NCI-H2171 (cell line): ENCODE data around the gene ABT1.
A peak's percentile ranks its signal among the peaks of the same experiment; 100 is the strongest.
"Not testable (repeated sequence)": the region's sequence is repeated elsewhere in the genome, so short reads cannot be mapped to it uniquely, and the experiment has no call there.

Experiments used
- DNase-seq: peaks from one replicate; lab custom pipeline; 2025; lab: John Stamatoyannopoulos, UW

ABT1 gene

DNA sequence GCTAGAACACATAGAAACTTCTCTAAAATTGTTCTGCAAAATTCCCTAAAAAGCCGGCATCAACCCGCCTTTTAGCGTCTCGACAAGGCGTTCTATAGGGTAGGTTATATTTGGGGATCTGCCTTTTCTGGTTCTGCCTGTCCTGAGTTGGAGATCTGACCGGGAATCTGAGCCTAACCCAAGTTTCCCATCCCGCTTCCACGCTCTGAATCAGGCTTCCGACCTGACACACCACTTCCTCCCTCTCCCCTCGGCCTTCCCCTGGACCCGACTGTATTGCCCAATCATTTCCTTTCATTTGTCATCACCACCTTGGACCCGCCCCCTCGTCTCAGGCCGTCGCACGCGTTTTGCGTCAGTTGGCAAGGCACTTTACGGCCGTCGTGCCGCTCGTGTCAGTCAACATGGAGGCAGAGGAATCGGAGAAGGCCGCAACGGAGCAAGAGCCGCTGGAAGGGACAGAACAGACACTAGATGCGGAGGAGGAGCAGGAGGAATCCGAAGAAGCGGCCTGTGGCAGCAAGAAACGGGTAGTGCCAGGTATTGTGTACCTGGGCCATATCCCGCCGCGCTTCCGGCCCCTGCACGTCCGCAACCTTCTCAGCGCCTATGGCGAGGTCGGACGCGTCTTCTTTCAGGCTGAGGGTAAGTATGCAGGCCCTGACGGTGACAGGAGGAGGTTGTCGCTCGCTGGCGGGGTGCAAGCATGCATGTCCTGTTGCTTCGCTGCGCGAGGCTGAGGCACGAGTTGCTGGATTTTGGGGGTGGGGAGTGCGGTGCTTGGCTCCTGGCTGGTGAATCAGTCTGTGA lies at the start of gene ABT1:
Gene ABT1, plus strand, starts transcription at position 375 of the 810 bp plus-strand sequence. Its CDS starts 30 bp downstream, at position 405.
- DNase-seq: peak; percentile 96

DNA sequence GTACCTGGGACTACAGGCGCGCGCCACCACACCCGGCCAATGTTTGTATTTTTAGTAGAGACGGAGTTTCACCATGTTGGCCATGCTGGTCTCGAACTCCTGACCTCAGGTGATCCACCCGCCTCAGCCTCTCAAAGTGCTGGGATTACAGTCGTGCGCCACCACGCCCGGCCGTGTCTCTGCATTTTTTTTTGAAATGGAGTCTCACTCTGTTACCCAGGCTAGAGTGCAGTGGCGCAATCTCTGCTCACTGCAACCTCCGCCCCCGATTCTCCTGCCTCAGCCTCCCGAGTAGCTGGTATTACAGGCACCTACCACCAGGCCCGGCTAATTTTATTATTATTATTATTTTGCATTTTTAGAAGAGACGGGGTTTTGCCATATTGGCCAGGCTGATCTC lies 49.4 kb upstream of the ABT1 start:
- DNase-seq: not testable (repeated sequence)

DNA sequence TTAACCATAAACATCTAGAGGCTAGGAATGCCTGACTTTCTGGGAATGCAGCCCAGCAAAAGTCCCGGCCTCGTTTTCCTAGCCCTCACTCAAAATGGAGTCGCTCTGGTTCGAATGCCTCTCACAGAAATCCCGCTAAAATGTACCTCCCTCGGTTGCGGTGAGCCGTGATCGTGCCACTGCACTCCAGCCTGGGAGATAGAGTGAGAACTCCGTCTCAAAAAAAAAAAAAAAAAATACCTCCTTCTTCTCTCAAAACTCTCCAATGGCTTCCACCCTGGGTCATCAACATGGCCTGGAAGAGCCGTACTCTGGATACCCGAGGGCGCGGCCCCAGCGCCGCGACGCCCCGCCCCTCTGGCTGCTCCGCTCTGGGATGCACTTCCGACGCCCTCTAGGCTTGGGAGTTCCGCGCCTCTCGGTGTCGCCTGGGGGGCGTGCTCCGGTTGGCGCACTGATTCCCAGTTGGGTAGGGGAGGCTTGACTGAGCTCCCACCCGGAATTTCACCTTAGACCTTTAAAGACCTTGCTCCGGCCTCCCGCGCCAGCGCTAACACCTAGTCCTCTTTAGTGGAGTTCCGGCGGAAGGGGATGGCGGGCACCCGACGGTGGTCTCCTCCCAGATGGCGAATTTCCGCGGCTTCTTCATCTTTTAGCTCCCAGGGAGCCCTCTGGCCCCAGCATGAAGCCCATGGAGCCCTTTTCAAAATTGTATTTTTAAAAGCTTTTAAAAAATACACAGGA lies 46.3 kb upstream of the ABT1 start:
- no peak for DNase-seq

DNA sequence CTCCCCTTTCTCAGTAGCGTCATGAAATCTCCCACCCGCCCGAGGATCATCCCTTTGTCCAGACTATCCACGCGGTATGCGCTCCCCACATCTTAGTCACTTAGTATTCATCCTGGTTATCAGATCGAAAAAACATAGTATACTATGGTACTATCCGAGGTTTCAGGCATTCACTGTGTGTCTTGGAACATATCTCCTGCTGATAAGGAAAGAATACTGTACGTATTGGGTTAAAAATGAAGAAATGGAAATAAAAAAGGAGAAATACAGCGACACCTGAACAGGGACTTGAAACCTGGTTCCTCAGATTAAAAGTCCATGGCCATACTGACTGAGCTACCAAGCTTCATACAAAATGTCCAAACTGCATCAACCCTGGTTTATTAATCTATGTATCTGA lies 44.5 kb upstream of the ABT1 start:
- no peak for DNase-seq

DNA sequence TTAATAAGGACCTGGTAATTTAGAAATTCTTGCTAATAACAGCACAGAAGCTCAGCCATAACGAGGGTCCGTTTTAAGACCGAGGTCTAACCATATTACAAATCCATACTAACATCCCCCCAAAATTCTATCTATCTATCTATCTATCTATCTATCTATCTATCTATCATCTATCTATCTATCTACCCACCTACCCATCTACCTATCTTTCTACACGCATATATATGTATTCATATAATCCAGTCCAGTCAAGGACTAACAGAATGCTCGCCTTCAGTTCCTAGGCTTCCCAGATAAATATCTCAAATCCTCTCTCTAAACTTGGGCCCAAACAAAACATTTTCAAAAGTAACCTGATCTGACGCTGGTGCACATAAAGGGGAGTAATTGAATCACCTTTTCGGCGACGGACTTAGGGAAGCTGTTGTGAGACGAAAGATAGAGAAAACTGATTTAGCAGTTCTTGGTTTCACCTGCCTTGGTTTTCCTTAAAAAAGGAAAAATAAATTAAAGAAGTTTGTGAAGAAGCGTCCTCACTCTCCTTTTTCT lies 44.0 kb upstream of the ABT1 start:
- no peak for DNase-seq

DNA sequence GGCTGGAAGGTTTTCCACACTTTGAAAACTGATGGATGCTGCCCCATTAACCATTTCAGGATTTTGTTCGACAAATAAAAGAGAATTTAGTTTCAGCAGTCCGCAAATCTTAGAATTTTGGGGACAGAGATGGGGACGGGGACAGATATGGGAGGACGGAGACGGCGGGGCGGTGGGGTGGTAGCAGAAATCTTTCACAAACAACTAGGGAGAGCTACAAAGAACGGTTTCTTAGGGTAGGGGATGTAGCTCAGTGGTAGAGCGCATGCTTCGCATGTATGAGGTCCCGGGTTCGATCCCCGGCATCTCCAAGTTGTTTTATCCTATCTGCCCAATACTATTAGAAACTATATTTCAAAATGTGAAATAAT lies 43.5 kb upstream of the ABT1 start:
- DNase-seq: peak; percentile 39

DNA sequence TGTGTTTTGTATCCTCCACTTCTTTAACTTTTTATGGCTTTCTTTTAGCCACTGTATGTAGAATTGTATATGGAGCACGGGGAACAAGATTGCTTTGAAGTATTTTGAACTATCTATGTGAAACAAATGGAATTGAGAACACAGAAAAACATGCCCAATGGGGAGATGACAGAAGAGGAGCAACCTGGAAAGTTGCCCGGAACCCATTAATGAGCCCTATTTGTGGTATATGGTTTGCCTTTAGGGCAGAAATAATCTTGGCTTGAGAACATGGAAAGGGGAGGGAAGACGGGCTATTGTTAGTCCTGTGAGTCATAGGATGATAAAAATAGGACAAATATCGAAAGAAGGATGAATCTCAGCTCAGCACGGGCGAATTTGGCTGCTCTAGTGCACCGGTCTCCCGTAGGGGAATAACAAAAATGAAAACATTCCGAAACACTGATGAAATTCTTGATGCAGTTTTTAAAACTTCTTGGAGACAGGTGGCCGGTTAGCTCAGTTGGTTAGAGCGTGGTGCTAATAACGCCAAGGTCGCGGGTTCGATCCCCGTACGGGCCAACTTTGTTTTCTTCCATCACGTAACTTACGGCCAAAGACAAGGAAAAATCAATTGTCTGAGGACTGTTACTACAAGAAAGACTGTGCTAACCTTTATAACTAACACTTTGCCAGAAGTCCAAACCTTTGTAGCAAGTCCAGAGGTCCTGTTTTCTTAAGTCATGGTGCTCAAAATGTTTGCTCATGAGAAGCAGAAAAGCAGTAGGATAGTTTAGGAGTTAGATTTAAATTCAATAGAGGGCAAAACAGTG lies 42.9 kb upstream of the ABT1 start:
- no peak for DNase-seq

DNA sequence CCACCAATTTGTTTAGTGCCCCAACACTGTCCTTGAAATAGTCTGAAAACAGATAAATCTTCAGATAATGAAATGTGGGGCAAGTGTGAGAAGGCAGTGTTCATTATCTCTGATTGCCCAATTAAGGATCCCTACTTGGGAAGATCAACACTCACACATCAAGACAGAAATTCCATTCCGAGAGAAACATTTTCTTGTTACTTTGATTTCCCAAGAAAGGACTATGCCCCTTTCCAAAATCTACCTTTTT lies 42.4 kb upstream of the ABT1 start:
- no peak for DNase-seq

DNA sequence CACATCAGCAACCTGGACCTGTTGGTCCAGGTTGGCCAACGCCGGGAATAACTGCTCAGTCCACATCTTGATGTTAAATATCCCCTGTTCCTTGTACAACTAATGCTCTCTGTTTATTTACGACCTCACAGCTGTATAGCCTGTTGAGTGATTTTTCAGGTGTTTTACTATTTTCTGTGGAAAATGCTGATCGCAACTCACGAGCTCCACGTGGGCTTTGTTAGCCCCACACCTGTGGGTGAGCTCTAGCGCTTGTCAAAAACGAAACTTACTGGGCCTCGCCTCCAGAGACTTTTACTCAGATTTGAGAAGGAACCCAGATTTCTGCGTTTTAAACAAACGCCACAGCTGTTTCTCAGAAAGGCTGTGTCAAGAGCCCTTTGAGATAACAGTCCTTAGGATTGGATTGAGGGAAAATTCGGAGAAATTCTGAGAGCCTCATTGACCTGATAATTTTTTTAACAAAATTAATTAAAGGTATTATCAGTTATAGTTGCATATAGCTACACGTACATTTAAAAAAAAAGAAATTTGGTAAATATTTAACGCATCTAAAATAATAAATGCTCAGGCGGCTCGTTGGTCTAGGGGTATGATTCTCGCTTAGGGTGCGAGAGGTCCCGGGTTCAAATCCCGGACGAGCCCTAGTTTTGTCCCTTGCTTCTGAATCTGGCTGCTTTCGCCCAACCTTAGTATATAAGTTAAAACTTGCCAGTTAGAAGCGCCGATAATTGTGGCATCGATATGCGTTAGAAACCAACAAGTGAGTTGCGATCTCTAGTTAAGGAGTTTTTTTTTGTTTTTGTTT lies 41.9 kb upstream of the ABT1 start:
- DNase-seq: no peak

DNA sequence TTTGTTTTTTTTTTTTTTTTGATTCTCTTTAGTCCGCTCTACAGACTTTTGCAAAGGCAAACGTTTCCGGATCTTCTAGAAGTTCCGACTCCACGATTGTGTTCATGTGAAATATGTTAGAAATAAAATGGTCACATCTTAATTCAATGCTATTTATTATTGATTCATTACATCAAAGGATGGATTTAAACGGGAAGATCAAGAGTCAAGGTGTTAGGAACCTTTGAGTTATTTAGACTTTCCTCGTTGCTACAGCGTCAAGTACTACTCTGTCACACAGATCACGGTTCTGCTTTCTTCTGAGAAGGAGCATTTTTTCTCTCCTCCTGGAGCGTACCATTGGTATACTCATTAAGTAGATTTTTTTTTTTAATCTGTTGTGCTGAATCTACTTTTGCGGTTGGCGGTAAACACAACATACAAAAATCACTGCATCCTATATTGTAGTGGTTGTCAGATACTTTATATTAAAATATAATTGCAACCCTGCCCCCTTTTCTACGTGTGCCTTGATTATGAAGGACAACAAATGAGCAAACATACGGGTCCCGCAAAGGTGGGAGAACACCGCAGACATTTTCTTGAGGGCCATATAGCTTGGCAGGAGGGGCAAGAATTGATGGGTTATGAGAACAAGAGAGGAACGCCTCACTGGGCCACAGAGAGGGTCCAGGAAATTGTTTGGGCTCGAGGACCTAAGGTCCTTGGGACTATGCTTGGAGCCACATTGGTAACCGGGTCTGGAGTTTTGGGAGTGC lies 41.1 kb upstream of the ABT1 start:
- DNase-seq: no peak

DNA sequence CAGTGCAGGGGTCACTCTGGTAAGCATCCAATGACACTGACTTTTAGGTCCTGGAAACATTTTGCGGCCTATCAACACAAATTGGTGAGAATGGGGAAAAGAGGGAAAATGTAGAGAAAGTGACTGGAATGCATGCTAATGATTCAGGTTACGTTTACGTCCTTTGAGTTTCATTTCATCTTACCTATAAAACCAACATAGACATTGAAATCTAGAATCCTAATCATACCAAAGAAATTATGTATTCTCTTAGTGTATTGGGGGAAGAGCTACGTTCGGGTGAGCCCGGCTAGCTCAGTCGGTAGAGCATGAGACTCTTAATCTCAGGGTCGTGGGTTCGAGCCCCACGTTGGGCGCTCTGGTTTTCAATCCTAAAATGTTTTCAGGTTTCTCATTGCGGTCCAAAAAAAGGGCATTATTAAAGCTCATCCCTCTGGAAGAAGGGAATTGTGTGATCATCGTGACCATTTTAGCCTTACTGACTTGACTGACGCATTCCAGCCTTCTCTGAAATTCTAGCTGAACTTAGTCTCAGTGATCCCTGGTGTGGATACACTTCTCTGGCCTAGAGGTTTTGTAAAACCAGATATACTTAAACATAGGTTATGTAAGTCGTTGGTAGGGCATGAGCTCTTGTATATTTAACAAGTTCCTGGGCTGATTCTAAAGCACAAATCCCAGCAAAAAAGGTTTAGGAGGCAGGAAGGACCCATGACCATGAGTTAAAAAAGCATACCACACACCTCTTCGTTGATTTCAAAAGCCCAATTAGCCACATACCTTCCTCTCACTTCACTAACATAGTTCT lies 40.3 kb upstream of the ABT1 start:
- peak; percentile 63 for DNase-seq

DNA sequence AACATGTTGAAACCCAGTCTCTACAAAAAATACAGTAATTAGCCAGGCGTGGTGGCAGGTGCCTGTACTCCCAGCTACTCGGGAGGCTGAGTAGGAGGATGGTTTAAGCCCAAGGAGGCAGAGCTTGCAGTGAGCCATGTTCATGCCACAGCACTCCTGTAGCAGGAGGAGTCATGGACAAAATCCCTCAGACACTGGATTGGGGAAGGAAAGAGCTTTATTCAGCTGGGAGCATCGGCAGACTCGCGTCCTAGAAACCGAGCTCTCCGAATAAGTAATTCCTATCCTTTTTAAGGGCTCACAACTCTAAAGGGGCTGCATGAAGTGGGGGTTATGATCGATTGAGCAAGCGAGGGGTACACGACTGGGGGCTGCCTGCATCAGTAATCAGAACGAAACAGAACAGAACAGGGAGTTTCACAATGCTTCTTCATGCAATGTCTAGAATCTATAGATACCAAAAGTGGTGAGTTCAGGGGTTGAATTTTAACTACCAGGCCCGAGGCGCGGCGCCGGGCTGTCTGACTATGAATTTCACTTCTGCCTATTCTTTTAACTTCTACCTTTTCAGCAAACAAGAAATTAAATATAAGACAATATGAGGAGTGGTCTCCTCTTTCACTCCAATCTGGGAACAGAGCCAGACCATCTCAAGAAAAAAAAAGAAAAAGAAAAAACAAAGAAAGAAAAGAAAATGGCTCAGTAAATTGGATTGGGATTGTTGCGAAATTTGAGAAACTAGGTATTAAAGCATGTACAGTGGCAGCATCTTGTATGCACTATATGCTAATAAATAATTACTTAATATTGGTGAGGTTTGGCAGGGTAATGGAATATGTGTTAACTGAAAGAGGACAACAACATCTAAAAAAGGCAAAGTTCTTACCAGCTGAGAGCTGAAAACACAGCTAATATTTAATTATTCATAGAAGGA lies 35.0 kb upstream of the ABT1 start:
- no peak for DNase-seq

DNA sequence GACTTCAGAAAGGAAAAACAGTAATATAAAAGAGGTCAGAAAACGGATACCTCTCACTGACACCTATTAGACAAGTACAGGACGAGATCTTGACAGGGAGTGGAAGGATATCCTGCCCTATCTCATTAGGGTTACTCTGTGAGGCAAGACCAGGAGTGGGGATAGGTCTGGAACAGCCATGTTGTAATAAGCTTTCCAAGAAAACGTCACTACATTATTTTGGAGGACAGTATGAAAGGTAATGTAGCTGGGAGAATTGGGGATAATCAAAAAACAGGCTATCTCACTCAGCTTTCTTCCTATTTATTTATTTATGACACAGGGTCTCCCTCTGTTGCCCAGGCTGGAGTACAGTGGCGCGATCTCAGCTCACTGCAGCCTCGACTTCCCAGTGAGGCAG lies 33.3 kb upstream of the ABT1 start:
- DNase-seq: no peak

DNA sequence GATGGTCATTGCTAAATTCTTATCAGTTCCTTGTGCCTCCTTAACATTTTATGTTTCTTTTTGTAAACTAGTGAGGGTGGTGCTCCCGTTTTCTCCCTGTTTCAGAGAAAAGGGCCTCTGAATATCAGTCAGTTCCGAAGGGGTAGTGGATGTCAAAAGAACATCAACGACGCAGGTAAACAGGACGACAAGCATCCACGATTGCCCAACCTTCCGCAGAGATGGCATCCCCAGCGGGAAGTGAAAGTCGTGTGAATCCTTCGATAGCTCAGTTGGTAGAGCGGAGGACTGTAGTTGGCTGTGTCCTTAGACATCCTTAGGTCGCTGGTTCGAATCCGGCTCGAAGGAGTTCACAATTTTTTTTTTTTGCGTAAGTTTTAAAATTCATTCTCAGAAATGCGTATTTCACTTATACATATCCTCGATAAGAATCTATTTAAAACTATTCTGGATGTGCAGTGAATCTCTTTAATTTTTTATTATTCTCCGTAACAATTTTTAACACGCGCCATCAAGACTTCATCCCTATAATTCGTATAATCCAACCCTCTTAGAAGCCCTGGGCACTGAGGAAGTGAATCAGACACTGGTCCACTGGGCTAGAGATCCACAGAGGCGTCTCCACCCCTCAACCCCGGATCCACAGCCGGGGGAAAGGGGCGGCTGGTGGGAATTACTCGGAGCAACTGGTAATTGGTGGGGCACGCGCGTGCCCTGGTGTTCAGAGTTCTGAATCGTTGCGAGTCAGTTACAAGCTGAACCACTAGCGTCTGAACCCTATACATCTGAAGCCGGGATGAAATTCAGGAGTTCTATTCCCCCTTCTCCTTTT lies 27.9 kb upstream of the ABT1 start:
- peak; percentile 54 for DNase-seq

DNA sequence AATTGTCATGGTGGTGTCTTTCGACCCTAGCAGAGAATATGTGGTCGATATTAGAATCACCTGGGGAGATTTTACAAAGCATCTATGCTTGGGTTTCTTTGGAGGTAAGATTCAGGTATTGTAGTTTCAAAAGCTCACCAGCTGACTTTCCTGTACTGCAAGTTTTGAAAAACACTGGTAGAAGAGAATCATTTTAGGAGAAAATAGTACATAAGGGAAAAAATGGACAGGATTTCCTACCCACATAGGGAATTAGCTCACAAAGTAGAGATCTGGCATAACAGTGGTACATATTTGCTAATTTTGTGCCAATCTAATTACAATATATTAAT lies 27.4 kb upstream of the ABT1 start:
- no peak for DNase-seq

DNA sequence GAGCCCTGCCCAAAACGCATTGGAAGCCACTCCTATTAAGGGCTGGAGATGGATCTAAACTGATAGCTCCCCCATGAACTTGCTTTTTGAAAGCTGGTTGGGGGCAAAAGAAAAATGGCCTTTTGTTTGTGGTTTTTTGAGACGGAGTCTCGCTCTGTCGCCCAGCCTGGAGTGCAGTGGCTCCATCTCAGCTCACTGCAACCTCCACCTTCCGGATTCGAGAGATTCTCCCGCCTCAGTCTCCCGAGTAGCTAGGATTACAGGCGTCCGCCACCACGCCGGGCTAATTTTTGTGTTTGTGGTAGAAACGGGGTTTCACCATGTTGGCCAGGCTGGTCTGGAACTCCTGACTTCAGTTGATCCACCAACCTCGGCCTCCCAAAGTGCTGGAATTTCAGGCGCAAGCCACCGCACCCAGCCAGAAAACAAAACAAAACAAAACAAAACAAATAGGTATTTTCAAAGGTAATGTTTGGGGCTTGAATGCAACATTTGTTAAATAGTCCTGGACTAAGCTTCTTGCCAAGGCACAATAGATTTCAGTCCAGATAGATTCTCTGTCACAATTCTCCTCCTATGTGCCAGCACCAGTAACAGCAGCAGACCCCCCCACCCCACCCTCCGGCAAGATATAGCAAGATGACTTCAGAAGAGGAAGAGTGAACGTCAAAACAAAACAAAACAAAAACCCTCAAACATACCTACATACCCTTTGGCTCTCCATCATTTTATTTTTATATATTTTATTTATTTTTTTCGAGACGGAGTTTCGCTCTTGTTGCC lies 26.5 kb upstream of the ABT1 start:
- DNase-seq: no peak

DNA sequence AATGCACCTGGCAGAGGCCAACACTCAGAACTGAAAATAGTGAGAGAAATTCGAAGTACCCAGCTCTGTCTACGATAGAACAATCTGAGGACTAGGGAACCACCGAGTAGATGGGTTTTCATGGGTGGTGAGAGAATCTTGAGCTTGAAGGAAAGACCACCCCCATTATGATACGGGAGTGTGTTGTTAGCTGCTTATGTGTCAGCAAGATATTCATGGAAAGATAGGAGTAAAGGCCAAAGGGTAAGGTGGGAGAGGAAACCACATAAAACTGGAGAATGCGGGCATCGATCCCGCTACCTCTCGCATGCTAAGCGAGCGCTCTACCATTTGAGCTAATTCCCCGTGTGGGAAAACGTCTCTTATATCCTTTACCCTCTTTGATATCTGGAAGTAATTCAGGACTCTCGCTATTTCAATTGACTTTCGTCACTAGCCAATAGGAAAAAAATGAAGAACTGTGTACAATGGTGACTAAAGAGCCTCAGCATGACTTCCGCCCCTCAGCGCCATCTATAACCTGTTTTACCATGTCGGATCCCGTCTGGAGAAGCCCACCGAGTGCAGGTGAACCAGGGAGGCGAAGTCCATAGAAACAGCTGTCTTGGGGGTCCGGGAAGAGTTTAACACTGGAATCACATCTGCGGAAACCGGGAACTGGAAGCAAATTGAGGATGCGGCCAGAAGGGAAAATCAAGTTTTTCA lies 25.0 kb upstream of the ABT1 start:
- peak; percentile 80 for DNase-seq
